Measurements from ENCODE around the gene KCNMA1. TPM values are rescaled to one million over a fixed set of nuclear protein-coding genes. Genes with fewer than 3 reads are reported as not detected.

Gene KCNMA1
- total RNA-seq, 2 donors from 2014 or later: 29.1 to 37.9 TPM

DNA sequence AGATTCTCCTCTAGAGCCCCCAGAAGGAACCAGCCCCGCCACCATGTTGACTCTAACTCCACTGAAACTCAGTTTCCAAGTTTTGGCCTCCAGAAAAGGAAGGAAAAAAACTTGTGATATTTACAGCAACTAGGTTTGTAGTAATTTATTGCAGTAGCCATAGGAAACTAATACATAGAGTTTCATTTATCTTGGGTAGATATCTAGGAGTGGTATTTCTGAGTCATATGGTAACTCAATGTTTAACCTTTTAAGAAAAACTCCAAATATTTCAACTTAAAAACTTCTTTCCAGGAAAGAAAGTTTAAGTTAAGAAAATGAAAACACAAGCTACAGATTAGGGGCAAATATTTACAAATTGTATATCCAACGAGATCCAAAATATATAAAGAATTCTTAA lies 576.7 kb downstream of the KCNMA1 start:
- 79% methylated on average over 2 of the region's 2 CpGs for WGBS
- Histone ChIP-seq H3K9me3 (no peaks in the 10 kb centered on the region), H3K36me3 (no peaks in the 10 kb centered on the region), H3K27me3 (replicated peaks; ENCODE audit: insufficient read depth) (no peaks in the 10 kb centered on the region), H3K27ac (no peak overlapping the region), H3K4me3 (no peak overlapping the region), H3K4me1 (replicated peaks) (no peaks in the 10 kb centered on the region)
- DNase-seq (ENCODE audit: low spot score): no peak
- TF ChIP-seq POLR2AphosphoS5 (IDR thresholded peaks at IDR 0.05) (no peak), POLR2A (IDR thresholded peaks at IDR 0.05) (no peak)
- TF ChIP-seq, protein P1, sequence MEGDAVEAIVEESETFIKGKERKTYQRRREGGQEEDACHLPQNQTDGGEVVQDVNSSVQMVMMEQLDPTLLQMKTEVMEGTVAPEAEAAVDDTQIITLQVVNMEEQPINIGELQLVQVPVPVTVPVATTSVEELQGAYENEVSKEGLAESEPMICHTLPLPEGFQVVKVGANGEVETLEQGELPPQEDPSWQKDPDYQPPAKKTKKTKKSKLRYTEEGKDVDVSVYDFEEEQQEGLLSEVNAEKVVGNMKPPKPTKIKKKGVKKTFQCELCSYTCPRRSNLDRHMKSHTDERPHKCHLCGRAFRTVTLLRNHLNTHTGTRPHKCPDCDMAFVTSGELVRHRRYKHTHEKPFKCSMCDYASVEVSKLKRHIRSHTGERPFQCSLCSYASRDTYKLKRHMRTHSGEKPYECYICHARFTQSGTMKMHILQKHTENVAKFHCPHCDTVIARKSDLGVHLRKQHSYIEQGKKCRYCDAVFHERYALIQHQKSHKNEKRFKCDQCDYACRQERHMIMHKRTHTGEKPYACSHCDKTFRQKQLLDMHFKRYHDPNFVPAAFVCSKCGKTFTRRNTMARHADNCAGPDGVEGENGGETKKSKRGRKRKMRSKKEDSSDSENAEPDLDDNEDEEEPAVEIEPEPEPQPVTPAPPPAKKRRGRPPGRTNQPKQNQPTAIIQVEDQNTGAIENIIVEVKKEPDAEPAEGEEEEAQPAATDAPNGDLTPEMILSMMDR (IDR thresholded peaks at IDR 0.05): no peak
- intact Hi-C loops (cut with DNase I): no loop called here

DNA sequence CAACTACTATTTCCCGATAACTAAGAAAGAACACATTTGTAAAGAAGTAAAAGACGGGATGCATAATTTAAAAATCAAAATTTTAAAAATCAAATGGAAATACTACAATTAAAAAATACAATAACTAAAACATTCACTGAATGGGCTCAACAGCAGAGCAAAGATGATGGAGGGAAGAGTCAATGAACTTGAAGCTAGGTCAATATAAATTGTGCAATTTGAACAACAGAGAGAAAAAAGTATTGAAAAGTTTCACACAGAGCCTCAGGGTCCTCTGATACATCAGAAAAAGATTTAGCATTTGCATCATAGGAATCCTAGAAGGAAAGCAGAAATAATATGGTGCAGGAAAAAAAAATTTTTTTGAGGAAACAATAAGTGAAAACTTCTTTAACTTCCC lies 581.0 kb downstream of the KCNMA1 start:
- 94% methylated on average over 2 of the region's 2 CpGs for WGBS
- Histone ChIP-seq H3K27me3 (replicated peaks; ENCODE audit: insufficient read depth) (no peaks in the 10 kb centered on the region), H3K27ac (no peak overlapping the region), H3K36me3 (no peaks in the 10 kb centered on the region), H3K4me3 (no peak overlapping the region), H3K9me3 (no peaks in the 10 kb centered on the region), H3K4me1 (replicated peaks) (no peaks in the 10 kb centered on the region)
- intact Hi-C loops (cut with DNase I): no loop called here
- no peak for DNase-seq (ENCODE audit: low spot score)
- no peak for TF ChIP-seq POLR2A (IDR thresholded peaks at IDR 0.05)

GRCh38 chr10:77052593-77052992 lies 585.0 kb downstream of the KCNMA1 start:
- TF ChIP-seq POLR2A (IDR thresholded peaks at IDR 0.05) (no peak), POLR2AphosphoS5 (IDR thresholded peaks at IDR 0.05) (no peak)
- TF ChIP-seq, protein P1 (IDR thresholded peaks at IDR 0.05): no peak
- no peak for DNase-seq (ENCODE audit: low spot score)
- Histone ChIP-seq H3K27ac (no peak overlapping the region), H3K36me3 (no peaks in the 10 kb centered on the region), H3K9me3 (no peaks in the 10 kb centered on the region), H3K4me3 (no peak overlapping the region), H3K27me3 (replicated peaks; ENCODE audit: insufficient read depth) (no peaks in the 10 kb centered on the region), H3K4me1 (replicated peaks) (no peaks in the 10 kb centered on the region)
- WGBS: 95% methylated on average over 2 of the region's 2 CpGs
- intact Hi-C loops (cut with DNase I): no loop called here

DNA sequence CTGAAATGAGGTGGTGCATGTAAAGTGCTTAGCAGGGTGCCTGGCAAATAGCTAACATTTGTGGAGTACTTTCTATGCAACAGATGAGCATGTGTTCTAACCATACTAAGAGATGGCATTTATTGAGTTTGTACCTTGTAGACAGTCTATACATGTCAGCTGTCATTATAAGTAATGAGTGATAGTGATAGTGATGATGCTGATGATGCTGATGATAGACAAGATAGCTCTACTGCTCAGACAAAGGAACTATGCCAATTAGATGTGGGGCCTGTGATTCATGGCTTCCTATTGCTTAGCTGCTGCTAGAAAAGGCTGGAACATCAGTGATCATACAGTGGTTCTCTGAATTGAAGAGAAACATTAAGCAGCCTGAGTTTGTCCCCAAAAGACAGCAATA lies 585.8 kb downstream of the KCNMA1 start:
- no peak overlapping the region for H3K4me3 ChIP-seq
- DNase-seq (ENCODE audit: low spot score): no peak
- no peaks in the 10 kb centered on the region for H3K36me3 ChIP-seq
- TF ChIP-seq, protein P1 (IDR thresholded peaks at IDR 0.05): no peak
- TF ChIP-seq POLR2AphosphoS5 (IDR thresholded peaks at IDR 0.05) (no peak), POLR2A (IDR thresholded peaks at IDR 0.05) (no peak)
- no peaks in the 10 kb centered on the region for H3K27me3 ChIP-seq (replicated peaks; ENCODE audit: insufficient read depth)
- H3K9me3 ChIP-seq: no peaks in the 10 kb centered on the region
- intact Hi-C loops (cut with DNase I): no loop called here
- no peak overlapping the region for H3K27ac ChIP-seq
- no peaks in the 10 kb centered on the region for H3K4me1 ChIP-seq (replicated peaks)

- Histone ChIP-seq H3K9me3 (no peaks in the 10 kb centered on the region), H3K27ac (no peak overlapping the region), H3K4me1 (replicated peaks) (no peaks in the 10 kb centered on the region), H3K36me3 (no peaks in the 10 kb centered on the region), H3K4me3 (no peak overlapping the region), H3K27me3 (replicated peaks; ENCODE audit: insufficient read depth) (no peaks in the 10 kb centered on the region)
- 85% methylated on average over 3 of the region's 3 CpGs for WGBS
- TF ChIP-seq, protein P1 (IDR thresholded peaks at IDR 0.05): no peak
- TF ChIP-seq POLR2A (IDR thresholded peaks at IDR 0.05) (no peak), POLR2AphosphoS5 (IDR thresholded peaks at IDR 0.05) (no peak)
- no peak for DNase-seq (ENCODE audit: low spot score)
- intact Hi-C loops (cut with DNase I): no loop called here
Measured at GRCh38 chr10:77049896-77050295, 587.7 kb downstream of the KCNMA1 start.
